Breast epithelium (tissue), 3 donors: ENCODE data around the gene RNF166.

Experiments used
- POLR2A ChIP-seq: fragments of 450-650 bp; IDR thresholded peaks from one replicate; pipeline ENCODE4 v1.6.1; 2016; ENCODE audit warnings: antibody characterized with exemption, mild to moderate bottlenecking, moderate library complexity
- POLR2AphosphoS5 ChIP-seq, 3 donors: sonication (generic); formaldehyde crosslinking; IDR thresholded peaks; one replicate each; pipeline ENCODE4 v1.6.1; 2017; ENCODE audit warnings: antibody characterized with exemption in 3 of 3
- TF ChIP-seq, protein P1 (sequence below), 3 donors: fragments of 450-650 bp; IDR thresholded peaks; one replicate each; pipeline ENCODE4 v1.5.1; 2016 to 2017; ENCODE audit warnings: antibody characterized with exemption in 3 of 3, mild to moderate bottlenecking in 3 of 3, moderate library complexity in 3 of 3

DNA sequence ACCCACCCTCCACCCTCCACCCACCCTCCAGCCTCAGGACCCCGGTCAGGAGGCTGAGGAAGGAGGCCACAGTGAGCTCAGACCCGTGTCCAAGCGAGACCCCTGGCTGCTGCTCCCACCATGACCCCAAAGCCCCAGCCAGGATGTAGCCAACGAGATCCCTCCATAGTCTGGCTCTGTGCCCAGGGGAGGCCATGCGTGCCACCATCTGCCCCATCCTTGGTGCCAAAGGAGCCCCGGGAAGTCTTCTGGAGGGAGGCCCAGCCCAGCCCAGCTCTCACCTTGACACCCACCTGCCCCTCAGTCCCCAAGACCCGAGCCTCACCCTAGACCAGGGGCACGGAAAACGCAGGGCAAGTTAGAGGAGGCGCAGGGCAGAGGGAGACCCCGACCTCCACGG is 44.6 kb upstream of the RNF166 start:
- TF ChIP-seq POLR2A (no peak), POLR2AphosphoS5 (IDR thresholded peaks at IDR 0.05) (no peak)
- TF ChIP-seq, protein P1, sequence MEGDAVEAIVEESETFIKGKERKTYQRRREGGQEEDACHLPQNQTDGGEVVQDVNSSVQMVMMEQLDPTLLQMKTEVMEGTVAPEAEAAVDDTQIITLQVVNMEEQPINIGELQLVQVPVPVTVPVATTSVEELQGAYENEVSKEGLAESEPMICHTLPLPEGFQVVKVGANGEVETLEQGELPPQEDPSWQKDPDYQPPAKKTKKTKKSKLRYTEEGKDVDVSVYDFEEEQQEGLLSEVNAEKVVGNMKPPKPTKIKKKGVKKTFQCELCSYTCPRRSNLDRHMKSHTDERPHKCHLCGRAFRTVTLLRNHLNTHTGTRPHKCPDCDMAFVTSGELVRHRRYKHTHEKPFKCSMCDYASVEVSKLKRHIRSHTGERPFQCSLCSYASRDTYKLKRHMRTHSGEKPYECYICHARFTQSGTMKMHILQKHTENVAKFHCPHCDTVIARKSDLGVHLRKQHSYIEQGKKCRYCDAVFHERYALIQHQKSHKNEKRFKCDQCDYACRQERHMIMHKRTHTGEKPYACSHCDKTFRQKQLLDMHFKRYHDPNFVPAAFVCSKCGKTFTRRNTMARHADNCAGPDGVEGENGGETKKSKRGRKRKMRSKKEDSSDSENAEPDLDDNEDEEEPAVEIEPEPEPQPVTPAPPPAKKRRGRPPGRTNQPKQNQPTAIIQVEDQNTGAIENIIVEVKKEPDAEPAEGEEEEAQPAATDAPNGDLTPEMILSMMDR (IDR thresholded peaks at IDR 0.05), result no peak
